Kidney (tissue), 14 donors: Measurements from ENCODE around the gene SQSTM1. TPM values are rescaled to one million over a fixed set of nuclear protein-coding genes. Genes with fewer than 3 reads are reported as not detected.

Source experiments
- DNase-seq, 5 donors: peaks; one replicate each; pipeline ENCODE4 v3.0.0-alpha.2; 2013 to 2020
- FAIRE-seq: peaks from 2 replicates; lab custom pipeline; 2012; peaks lifted over from hg19 to GRCh38; lab: Jason Lieb, UNC
- H3K27ac ChIP-seq, 2 donors: one replicate each; pipeline ENCODE4 v1.7.0; 2013; ENCODE audit warnings: low read depth in 2 of 2, low read length in 2 of 2, inconsistent platforms in 1 of 2
- H3K27me3 ChIP-seq: one replicate; pipeline ENCODE4 v1.7.1; 2013; ENCODE audit warnings: low read length, inconsistent platforms; ENCODE audit not compliant: control insufficient read depth, insufficient read depth
- H3K36me3 ChIP-seq, 3 donors: one replicate each; pipeline versions ENCODE4 v1.7.0 to v1.7.1; 2013; ENCODE audit warnings: low read length in 3 of 3, control low read depth in 1 of 3, inconsistent platforms in 1 of 3; ENCODE audit not compliant: insufficient read depth in 3 of 3, control insufficient read depth in 2 of 3
- H3K4me1 ChIP-seq, 3 donors: one replicate each; pipeline versions ENCODE4 v1.7.0 to v1.7.1; 2013; ENCODE audit warnings: low read length in 3 of 3, inconsistent platforms in 1 of 3, low read depth in 1 of 3; ENCODE audit not compliant: control insufficient read depth in 2 of 3, insufficient read depth in 2 of 3
- H3K4me3 ChIP-seq, 3 donors: one replicate each; pipeline versions ENCODE4 v1.7.0 to v1.8.1; 2013; ENCODE audit warnings: low read length in 3 of 3, control low read depth in 1 of 3, inconsistent platforms in 1 of 3
- H3K9ac ChIP-seq, 3 donors: one replicate each; pipeline versions ENCODE4 v1.7.0 to v1.7.1; 2013; ENCODE audit warnings: low read length in 3 of 3, control low read depth in 1 of 3, inconsistent platforms in 1 of 3
- H3K9me3 ChIP-seq, 3 donors: one replicate each; pipeline versions ENCODE4 v1.7.0 to v1.7.1; 2013; ENCODE audit warnings: low read length in 3 of 3, control low read depth in 1 of 3, inconsistent platforms in 1 of 3; ENCODE audit not compliant: control insufficient read depth in 2 of 3, insufficient read depth in 1 of 3
- CTCF ChIP-seq: IDR thresholded peaks from 3 replicates; pipeline ENCODE4 v1.5.1; 2012; ENCODE audit warnings: mild to moderate bottlenecking, moderate library complexity, borderline replicate concordance; ENCODE audit not compliant: insufficient read depth; ENCODE audit errors: extremely low read depth
- intact Hi-C: fragments of 100-400 bp; cut with DNase I; formaldehyde crosslinking; loops from one replicate; pipeline ENCODE4 v1.11.1; 2022
- polyA plus RNA-seq: library from polyadenylated mRNA; stranded (reverse); fragments of 350-450 nt; fragmentation: Illumina TruSeq; extraction: RNeasy Lipid Tissue Mini Kit (QIAGEN cat#74804); gene quantifications from one replicate; pipeline ENCODE4 v1.2.3, GENCODE V29; 2014; ENCODE audit warnings: low read depth, low replicate concordance; ENCODE audit not compliant: insufficient read depth
- total RNA-seq: library from RNA; stranded (reverse); fragmentation: NEBNext Ultra II Directional; extraction: Animal tissue kit (Norgen Biotek cat#: 25700); gene quantifications from one replicate; pipeline ENCODE4 v1.2.1, GENCODE V29; 2021
- donor health status: control.
- donor health status: control.
- donor health status: control.
- donor health status: control.
- donor health status: control.
- donor health status: DM: yes; HTN: yes; CAD: no.
- donor health status: Normal renal cell carcinoma (clear cell type).

Gene SQSTM1
- total and polyA plus RNA-seq, 2 donors from 2014 or later = 249 to 309 TPM

GRCh38 chr5:179883163-179883562 is 62.5 kb downstream of the SQSTM1 start:
- Histone ChIP-seq H3K27me3 (no peaks in the 10 kb centered on the region), H3K9me3 (peaks cover 0 to 5% (median 0%) of the 10 kb centered on the region in 3 donors), H3K9ac (no peak overlapping the region), H3K36me3 (peaks cover 7 to 25% (median 24%) of the 10 kb centered on the region in 3 donors), H3K4me1 (no peaks in the 10 kb centered on the region), H3K4me3 (no peak overlapping the region), H3K27ac (no peak overlapping the region)
- no peak for DNase-seq
- intact Hi-C loops = no loop called here
- FAIRE-seq = no peak
- no peak for TF ChIP-seq CTCF

GRCh38 chr5:179885491-179886090 is 64.9 kb downstream of the SQSTM1 start:
- H3K27ac ChIP-seq = no peak overlapping the region
- no peak overlapping the region for H3K4me3 ChIP-seq
- H3K4me1 ChIP-seq = no peaks in the 10 kb centered on the region
- DNase-seq = peak in 1 of 5 donors; percentile 10
- intact Hi-C loops = no loop called here
- no peak for TF ChIP-seq CTCF
- H3K9ac ChIP-seq = no peak overlapping the region
- H3K36me3 ChIP-seq = peaks cover 7 to 38% (median 26%) of the 10 kb centered on the region in 3 donors
- H3K9me3 ChIP-seq = peaks cover 0 to 5% (median 0%) of the 10 kb centered on the region in 3 donors
- no peaks in the 10 kb centered on the region for H3K27me3 ChIP-seq
- FAIRE-seq = no peak

- H3K4me1 ChIP-seq = no peaks in the 10 kb centered on the region
- no peaks in the 10 kb centered on the region for H3K27me3 ChIP-seq
- TF ChIP-seq CTCF = no peak
- H3K9ac ChIP-seq = no peak overlapping the region
- DNase-seq (peak in 1 of 5 donors; percentile 35), FAIRE-seq (no peak)
- peaks cover 0 to 5% (median 0%) of the 10 kb centered on the region in 3 donors for H3K9me3 ChIP-seq
- H3K4me3 ChIP-seq = no peak overlapping the region
- H3K36me3 ChIP-seq = peaks cover 7 to 45% (median 33%) of the 10 kb centered on the region in 3 donors
- no peak overlapping the region for H3K27ac ChIP-seq
- intact Hi-C loops = no loop called here
These were observed 65.6 kb downstream of the SQSTM1 start for GRCh38 chr5:179886190-179886911.
